ENCODE data around the gene RADIL. TPM values are rescaled to one million over a fixed set of nuclear protein-coding genes. Genes with fewer than 3 reads are reported as not detected.

The RADIL gene
- total RNA-seq, 2 donors from 2014 or later, result 0.18 to 0.35 TPM

DNA sequence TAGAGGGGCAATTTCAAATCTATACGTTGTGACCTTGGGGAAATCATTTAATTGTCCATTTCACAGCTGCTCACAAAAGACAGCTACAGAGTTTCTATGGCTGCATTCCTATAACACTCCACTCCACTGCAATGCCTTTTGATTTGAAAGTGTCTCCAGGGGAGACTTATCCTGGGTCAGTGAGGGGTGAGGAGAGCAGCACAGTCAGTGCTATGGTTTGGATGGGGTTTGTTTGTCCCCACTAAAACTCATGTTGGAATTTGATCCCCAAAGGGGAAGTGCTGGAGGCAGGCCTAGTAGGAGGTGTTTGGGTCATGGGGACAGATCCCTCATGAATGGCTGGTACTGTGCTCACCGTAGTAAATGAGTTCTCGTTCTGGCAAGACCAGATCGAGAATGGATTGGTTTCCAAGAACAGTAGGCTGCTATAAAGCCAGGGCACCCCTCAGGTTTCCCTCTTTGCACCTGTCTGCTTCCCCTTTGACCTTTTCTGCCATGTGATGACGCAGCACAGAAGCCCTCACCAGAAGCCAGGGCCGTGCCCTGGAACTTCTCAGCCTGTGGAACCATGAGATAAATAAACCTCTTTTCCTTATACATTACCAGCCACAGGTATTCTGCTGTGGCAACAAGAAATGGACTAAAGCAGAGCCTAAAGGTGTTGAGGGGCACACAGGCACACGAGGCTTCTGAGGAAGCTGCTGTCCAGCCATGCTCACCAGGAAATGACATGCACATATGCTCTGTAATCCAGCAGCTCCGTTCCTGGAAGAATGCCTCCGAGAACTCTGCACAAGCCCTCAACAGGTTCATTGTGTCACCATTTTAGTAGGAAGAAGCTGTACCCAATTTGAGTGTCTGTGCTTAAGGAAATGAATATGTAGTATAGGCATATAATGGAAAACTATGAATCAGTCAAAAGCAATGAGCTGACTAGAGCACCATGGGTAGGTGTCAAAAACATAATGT lies 16.7 kb downstream of the RADIL start:
- H3K9me3 Mint-ChIP-seq, result peaks cover 7 to 13% of the 10 kb centered on the region in 2 donors
- DNase-seq (ENCODE audit: low spot score in 2 of 2) (no peak), ATAC-seq (no peak)
- H3K36me3 Mint-ChIP-seq, result peaks cover 8% of the 10 kb centered on the region in 2 donors
- H3K27ac Mint-ChIP-seq, result no peak overlapping the region

DNA sequence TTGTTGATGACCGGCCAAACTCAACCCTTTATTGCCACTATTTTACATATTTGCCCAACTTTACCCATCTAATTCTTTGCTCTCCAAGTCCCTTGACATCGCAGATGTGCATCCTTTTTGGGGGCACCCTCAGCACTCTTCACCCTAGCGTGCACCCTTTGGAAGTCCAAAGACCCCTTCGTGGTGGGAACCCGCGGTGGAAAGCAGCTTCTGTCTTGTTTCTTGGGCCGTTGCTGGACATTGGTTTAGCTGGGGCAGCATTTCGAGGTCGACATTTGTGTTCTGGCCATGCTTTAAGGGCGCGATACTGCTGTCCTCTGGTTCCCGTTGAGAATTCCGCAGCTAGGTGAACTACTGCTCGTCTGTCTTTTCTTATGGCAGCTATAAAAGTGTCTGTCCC lies 21.4 kb downstream of the RADIL start:
- peaks cover 8% of the 10 kb centered on the region in 2 donors for H3K36me3 Mint-ChIP-seq
- DNase-seq (ENCODE audit: low spot score in 2 of 2) (no peak), ATAC-seq (no peak)
- peaks cover 7 to 16% of the 10 kb centered on the region in 2 donors for H3K9me3 Mint-ChIP-seq
- H3K27ac Mint-ChIP-seq, result no peak overlapping the region

DNA sequence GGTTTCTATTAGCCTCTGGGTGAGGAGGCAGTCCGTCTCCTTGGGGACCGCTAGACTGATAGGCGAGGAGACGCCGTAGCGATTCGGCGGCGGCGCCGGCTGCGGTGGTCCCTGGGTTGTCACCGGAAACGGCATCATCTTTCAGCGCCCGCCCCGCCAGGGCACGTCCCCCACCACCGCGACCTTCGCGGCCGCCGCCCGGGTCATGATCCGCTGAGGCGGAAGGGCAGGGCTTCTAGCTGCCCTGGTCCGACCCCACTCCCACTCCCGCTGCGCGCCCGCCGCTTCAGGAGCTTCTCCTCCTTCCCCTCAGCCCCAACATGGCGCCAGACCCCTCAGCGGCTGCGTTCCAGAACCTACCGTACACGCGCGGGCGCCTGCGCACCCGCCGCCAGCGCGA lies 21.8 kb downstream of the RADIL start, which contains the start of gene PAPOLB:
TSS of gene PAPOLB (minus strand) at position 358 of the 400 bp plus-strand sequence. CDS start at position 138, 220 bp downstream.
- Mint-ChIP-seq H3K9me3 (peaks cover 7 to 16% of the 10 kb centered on the region in 2 donors), H3K27ac (no peak within 1 kb of the TSS), H3K36me3 (peaks cover 8% of the 10 kb centered on the region in 2 donors)
- ATAC-seq, result no peak
- DNase-seq (ENCODE audit: low spot score in 2 of 2), result no peak

DNA sequence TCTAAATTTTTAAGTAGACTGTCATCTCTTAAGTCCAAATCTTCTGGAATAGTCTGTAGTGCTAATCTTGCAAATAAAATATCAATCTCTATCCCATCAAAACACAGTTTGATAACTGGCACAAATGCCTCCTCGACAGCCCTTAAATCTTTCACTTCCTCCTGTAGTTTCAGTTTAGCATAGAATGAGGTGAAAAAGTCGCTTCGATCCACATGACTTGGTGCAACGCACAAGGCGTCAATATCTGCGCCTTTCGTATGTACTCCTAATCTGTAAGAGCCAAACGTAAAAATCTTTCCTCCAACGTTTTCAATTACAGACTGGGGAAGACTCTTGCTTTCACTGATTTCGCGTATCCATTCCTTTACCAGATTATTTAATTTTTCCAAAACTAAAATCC lies 22.3 kb downstream of the RADIL start:
- no peak overlapping the region for H3K27ac Mint-ChIP-seq
- peaks cover 8% of the 10 kb centered on the region in 2 donors for H3K36me3 Mint-ChIP-seq
- H3K9me3 Mint-ChIP-seq, result peaks cover 7 to 16% of the 10 kb centered on the region in 2 donors
- DNase-seq (ENCODE audit: low spot score in 2 of 2) (no peak), ATAC-seq (no peak)

DNA sequence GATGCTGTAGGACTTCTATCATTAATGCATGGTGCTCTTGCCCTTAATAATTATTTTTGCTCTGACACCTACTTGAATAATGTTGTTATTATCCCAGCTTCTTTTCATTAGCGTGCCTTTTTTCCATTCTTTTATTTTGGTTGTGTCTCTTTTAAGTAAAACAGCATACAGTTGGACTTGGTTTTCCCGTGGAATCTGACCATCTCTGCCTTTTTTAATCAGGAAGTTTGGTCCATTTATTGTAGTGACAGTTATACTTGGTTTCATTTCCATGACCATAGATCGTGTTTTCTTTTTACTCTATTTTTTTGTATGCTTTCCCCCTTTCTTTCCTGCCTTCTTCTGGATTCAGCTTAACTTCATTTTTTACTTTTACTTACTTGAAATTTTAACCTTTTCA lies 26.3 kb downstream of the RADIL start:
- Mint-ChIP-seq H3K36me3 (no peaks in the 10 kb centered on the region), H3K9me3 (peaks cover 0 to 3% of the 10 kb centered on the region in 2 donors), H3K27ac (no peak overlapping the region)
- DNase-seq (ENCODE audit: low spot score in 2 of 2), result no peak
- ATAC-seq, result no peak

DNA sequence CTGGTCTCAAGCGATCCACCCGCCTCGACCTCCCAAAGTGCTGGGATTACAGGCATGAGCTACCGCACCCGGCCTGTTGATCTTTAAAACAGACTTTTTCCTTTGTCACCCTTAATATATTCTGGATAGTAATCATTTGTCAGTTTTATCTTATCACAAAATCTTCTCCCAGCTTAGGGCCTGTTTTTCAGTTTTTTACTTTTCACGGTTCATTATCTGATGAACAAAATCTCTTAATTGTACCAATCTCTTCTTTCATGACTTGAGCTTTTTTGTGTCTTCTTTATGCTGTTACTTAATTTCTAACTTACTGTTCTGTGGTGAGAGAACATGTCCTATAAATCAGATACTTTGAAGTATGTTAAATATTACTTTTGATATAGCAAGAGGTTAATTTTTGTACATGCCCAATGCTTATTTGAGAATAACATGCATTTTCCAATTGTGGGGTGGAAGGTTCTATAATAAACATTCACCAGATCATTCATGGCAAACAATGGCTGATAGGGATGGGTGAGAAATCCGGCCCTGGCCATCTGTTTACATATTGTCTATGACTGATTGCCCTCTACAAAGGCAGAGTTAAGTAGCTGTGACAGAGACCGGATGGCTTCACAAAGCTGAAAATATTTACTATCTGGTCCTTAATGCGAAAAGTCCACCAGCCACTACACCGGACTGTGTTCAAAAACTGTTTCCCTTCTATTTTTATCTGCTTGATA lies 27.0 kb downstream of the RADIL start:
- Mint-ChIP-seq H3K9me3 (peaks cover under 1 to 3% of the 10 kb centered on the region in 2 donors), H3K36me3 (no peaks in the 10 kb centered on the region), H3K27ac (no peak overlapping the region)
- ATAC-seq (no peak), DNase-seq (ENCODE audit: low spot score in 2 of 2) (no peak)

DNA sequence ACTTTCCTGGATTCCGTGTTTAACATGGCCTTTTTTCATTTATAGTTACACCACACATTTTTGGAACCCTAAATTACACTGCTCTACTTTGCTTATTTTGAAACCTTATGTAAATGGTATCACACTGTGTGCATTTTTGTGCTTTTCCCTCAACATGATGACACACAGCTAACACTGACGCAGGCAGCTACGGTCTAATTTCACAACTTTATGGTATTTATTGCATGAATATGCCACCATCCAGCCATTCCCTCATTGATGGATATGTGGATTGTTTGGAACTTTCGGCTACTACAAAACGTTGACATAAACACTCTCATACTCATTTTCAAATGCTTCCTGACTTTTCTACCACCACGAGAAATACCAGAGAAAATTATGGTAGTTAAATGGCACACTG lies 28.6 kb downstream of the RADIL start:
- Mint-ChIP-seq H3K36me3 (no peaks in the 10 kb centered on the region), H3K9me3 (peaks cover 0 to 4% of the 10 kb centered on the region in 2 donors), H3K27ac (no peak overlapping the region)
- DNase-seq (ENCODE audit: low spot score in 2 of 2) (no peak), ATAC-seq (no peak)

DNA sequence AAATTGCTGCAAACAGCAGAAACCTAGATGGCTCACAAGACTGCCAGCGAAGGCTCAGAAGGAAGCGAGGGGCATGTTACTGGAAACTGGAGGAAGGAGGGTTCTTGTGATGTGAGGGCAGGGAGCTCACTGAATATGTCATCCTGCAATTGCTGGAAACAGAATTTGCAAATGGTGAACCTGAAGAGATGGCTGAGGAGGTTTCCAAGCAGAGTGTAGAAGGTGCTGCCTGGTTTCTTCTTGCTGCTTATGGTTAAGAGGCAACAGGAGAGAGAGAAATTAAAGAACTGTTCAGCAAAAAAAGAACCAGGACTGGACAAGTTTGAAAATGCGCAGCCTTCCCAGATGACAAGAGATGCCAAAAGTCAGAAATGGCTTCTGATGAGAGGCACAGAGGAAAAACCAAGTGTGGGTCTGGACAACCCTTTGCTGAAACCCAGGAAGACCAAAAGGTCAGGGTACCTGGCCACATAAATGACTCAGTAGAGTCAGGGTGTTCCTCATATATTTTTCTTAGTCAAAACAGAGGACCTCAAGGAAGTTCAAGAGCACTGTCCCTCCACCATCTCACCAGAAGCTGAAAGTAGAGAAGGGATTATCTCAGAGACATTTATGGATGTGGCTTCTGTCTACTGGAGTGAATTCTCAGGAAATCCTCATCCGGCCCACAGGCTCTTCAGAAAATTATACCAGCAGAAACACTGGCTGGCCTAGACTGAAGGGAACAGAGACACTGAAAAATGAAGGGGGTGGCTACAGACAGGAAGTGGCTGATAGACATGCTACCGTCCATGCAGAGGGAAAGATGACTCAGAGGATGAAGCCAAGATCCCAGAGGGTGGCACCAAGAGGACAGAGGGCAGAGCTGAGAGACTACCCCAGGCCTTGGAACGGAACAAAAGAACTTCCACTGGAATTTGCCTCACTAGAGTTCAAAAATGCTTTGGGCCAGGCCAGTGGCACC lies 31.8 kb downstream of the RADIL start:
- Mint-ChIP-seq H3K36me3 (no peaks in the 10 kb centered on the region), H3K27ac (peak overlapping the region; percentile 31 to 33), H3K9me3 (peaks cover 0 to 4% of the 10 kb centered on the region in 2 donors)
- no peak for DNase-seq (ENCODE audit: low spot score in 2 of 2)
- peak; percentile 48 to 89 for ATAC-seq

DNA sequence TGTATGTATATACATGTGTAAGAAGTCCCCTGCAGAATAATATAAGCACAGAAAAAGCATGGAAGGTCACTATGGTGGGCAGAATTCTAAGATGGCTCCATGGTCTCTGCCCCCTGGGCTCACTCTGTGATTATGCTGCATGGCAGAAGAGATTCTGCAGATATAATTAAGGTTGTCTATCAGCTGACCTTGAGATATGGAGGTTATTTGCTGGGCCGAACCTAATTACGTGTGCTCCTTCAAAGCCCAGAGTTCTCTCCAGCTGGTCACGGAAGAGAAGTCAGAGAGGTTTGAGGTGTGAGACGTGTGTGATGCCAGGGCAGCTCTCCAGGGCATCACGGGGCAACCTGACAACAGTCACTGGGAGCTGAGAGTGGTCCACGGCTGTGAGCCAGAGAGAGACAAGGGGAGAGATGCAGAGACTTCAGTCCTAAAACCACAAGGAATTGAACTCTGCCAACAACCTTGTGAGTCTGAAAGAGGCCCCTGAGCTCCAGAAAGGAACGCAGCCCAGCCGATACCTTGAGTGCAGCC lies 33.2 kb downstream of the RADIL start:
- Mint-ChIP-seq H3K9me3 (peaks cover 0 to 4% of the 10 kb centered on the region in 2 donors), H3K27ac (no peak overlapping the region), H3K36me3 (no peaks in the 10 kb centered on the region)
- DNase-seq (ENCODE audit: low spot score in 2 of 2) (no peak), ATAC-seq (no peak)

DNA sequence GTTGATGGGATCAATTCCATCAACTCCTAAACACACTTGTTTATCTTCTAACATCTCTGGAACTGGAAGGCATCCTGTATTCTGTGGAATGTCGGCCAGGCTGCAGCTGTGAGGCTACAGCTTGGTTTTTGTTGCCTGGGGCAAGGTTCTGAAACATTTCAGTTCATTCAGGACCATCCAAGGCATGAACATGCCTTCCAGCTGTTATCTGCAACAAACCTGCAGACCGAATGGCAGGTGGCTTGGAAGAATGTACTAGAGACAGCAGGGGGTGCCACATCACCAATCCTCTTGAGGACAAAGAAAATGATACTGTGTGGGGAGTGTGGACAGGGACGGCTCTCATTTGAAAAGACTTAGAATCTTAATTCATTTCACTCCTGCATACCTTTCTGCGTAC lies 34.1 kb downstream of the RADIL start:
- Mint-ChIP-seq H3K9me3 (peaks cover 0 to 4% of the 10 kb centered on the region in 2 donors), H3K36me3 (no peaks in the 10 kb centered on the region), H3K27ac (no peak overlapping the region)
- DNase-seq (ENCODE audit: low spot score in 2 of 2) (no peak), ATAC-seq (peak in 1 of 2 donors; percentile 67)

DNA sequence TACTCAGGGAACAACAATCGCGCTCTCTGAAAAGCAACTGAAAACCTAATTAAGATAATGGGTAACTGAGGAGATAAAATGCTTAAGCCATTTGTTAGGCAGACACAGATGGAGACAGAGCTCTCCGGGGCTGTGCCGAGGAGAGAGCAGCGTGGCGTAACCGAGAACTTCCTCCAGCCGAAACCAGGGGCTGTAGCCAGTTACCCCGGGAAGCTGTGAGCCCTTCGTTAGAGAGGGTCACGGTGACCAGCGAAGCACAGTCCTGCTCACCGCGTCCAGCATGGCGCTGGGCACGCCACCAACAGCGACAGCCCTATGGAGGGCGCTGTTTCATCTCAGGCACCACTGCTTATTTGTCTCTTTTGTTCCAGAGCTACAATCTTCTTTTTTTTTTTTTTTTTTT lies 37.8 kb downstream of the RADIL start:
- Mint-ChIP-seq H3K36me3 (no peaks in the 10 kb centered on the region), H3K27ac (no peak overlapping the region), H3K9me3 (no peaks in the 10 kb centered on the region)
- DNase-seq (ENCODE audit: low spot score in 2 of 2), result no peak
- ATAC-seq, result no peak

DNA sequence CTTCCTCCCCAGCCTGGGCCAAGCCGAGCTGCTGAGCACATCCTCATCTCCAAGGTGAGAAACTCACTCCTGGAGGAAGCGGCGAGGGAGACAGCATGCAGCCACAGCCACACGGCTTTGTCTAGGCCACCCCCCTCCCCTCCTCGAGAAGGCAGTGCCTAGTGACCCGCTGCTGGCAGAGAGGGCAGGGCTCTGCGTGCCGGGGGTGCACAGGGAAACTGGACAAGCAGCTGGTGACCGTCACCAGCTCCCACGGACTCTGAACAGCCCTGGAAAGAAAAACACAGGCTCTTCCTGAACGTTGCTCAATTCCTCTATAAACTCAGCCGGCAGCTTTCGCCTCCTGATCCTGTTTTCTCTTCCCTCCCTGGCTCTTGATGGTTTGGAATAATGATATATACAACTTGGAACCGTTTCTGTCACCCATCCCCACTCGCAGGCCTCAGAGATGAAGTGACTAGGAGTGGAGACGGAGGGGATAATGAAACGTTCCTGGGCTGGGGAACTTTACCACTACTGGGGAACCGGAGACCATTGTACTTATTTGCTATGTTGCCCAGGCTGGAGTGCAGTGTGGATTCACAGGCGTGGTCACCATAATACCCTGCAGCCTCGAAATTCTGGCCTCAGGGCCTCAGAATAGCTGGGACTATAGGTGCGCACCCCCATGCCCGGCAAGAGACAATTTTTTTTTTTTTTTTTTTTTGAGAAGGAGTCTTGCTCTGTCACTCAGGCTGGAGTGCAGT lies 41.0 kb downstream of the RADIL start:
- Mint-ChIP-seq H3K27ac (no peak overlapping the region), H3K36me3 (no peaks in the 10 kb centered on the region), H3K9me3 (no peaks in the 10 kb centered on the region)
- DNase-seq (ENCODE audit: low spot score in 2 of 2) (no peak), ATAC-seq (no peak)

DNA sequence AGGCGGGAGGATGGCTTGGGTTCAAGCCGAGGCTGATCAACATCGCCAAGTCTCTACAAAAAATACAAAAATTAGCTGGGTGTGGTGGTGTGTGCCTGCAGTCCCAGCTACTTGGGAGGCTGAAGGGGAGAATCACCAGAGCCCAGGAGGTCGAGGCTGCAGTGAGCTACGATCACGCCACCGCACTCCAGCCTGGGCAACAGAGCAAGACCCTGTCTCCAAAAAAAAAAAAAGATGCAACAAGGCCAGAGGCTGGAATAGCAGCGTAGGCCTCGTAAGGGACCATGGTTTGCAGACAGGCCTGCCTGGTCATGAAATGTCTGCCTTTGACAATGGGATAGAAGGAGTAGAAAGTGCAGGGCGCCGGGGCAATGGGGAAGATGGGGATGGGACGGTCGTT lies 41.7 kb downstream of the RADIL start:
- no peak overlapping the region for H3K27ac Mint-ChIP-seq
- DNase-seq (ENCODE audit: low spot score in 2 of 2) (no peak), ATAC-seq (no peak)
- H3K36me3 Mint-ChIP-seq, result no peaks in the 10 kb centered on the region
- no peaks in the 10 kb centered on the region for H3K9me3 Mint-ChIP-seq

DNA sequence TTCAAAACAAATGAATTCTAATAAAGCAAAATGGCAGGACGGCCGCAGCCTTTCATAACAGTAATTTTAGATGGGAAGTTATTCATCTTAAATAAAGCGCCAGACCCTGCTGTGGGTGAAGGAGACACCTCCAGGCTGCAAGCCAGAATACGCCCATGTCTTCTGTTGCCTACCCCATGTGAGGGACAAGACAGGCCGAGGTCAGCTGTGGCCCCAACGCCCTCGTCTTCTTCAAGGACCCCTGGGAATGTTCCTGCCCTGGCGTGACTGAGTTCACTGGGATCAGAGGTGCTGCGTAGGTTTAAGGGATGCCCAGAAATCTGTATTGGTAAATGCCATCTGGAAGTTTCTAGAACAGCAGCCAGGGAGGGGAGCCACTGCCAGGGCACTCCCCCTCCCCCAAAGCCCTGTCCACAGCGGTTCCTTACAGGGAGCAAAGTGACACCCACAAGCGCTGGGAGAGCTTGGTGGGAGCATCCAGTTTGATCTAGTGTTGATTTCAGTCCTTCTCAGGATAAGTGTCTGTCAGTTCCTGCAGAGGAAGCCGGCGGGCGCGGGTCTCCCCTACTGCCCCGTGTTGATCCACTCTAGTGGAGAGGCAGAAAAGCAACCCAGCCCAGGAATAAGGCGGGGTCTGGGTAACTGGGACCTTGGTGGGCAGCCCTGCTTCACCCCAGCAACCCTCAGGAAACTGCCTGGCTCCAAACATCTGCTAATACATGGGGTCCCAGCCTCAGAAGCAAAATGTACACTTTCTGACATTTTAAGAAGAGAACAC lies 42.3 kb downstream of the RADIL start:
- Mint-ChIP-seq H3K9me3 (no peaks in the 10 kb centered on the region), H3K36me3 (no peaks in the 10 kb centered on the region), H3K27ac (no peak overlapping the region)
- no peak for DNase-seq (ENCODE audit: low spot score in 2 of 2)
- no peak for ATAC-seq

DNA sequence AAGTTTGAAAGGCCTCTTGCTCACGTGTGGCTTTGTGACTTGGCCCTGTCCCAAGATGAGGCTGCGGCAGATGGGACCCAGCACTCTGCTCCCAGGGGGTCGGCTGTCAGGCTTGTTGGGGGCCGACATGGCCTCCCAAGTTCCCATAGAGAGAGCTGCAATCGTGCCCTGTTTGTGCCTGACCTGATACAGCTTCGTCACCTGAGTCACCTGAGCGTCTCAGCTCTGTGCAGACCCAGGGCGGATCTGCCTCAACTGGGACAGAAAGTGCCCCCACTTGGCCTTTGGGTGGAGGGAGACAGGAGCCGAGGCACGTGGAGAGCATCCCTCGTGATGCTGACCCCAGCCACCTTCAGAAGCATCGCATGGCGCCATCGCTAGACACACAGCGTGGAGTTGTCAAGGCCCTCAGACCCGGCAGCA lies 43.4 kb downstream of the RADIL start:
- H3K27ac Mint-ChIP-seq, result no peak overlapping the region
- ATAC-seq (no peak), DNase-seq (ENCODE audit: low spot score in 2 of 2) (no peak)
- H3K9me3 Mint-ChIP-seq, result no peaks in the 10 kb centered on the region
- no peaks in the 10 kb centered on the region for H3K36me3 Mint-ChIP-seq

Measured in activated naive CD4-positive, alpha-beta T cell treated with anti-CD3 and anti-CD28 coated beads, Interleukin-2, amount 50 U/mL, for 72 hours (primary cell).